Transverse colon (tissue), 4 donors: ENCODE measurements around the gene DOCK3. TPM values are rescaled to one million over a fixed set of nuclear protein-coding genes. Genes with fewer than 3 reads are reported as not detected.

Experiments
- DNase-seq: peaks from one replicate; pipeline ENCODE4 v3.0.0-alpha.2; 2019
- H3K27ac ChIP-seq, 4 donors: fragments of 200-600 bp; sonication (generic); 2 replicates each; pipeline ENCODE4 v1.5.1; 2016 to 2018; ENCODE audit warnings: inconsistent platforms in 4 of 4
- H3K27me3 ChIP-seq: fragments of 200-600 bp; sonication (generic); 2 replicates; pipeline ENCODE4 v1.5.1; 2017; ENCODE audit warnings: inconsistent platforms
- H3K36me3 ChIP-seq, 4 donors: fragments of 200-600 bp; sonication (generic); 2 replicates each; pipeline ENCODE4 v1.5.1; 2017 to 2019; ENCODE audit warnings: inconsistent platforms in 4 of 4
- H3K4me1 ChIP-seq, 4 donors: fragments of 200-600 bp; sonication (generic); 2 replicates each; pipeline ENCODE4 v1.5.1; 2017 to 2020; ENCODE audit warnings: inconsistent platforms in 4 of 4
- H3K4me3 ChIP-seq, 4 donors: fragments of 200-600 bp; sonication (generic); 1 replicate in 1 of 4; 2 replicates in 3 of 4; pipeline versions ENCODE4 v1.5.1 to v1.6.1; 2017 to 2019; ENCODE audit warnings: inconsistent platforms in 4 of 4
- H3K9me3 ChIP-seq, 2 donors: fragments of 200-600 bp; sonication (generic); 2 replicates each; pipeline ENCODE4 v1.5.1; 2017 to 2019; ENCODE audit warnings: inconsistent platforms in 2 of 2
- CTCF ChIP-seq, 5 experiments: fragments of 200-600 bp in 3 of 5; fragments of 450-650 bp in 2 of 5; sonication (generic) in 3 of 5; IDR thresholded peaks; 1 replicate in 2 of 5; 2 replicates in 3 of 5; pipeline ENCODE4 v1.5.1; 2016 to 2017; ENCODE audit warnings: antibody characterized with exemption in 5 of 5, inconsistent platforms in 3 of 5, mild to moderate bottlenecking in 2 of 5, moderate library complexity in 1 of 5
- EP300 ChIP-seq: sonication (generic); formaldehyde crosslinking; IDR thresholded peaks from one replicate; pipeline ENCODE4 v1.6.1; 2017; ENCODE audit warnings: antibody characterized with exemption, low read depth
- POLR2A ChIP-seq: fragments of 450-650 bp; IDR thresholded peaks from one replicate; pipeline ENCODE4 v1.6.1; 2016; ENCODE audit warnings: antibody characterized with exemption, mild to moderate bottlenecking, moderate library complexity
- POLR2AphosphoS5 ChIP-seq, 3 donors: sonication (generic); formaldehyde crosslinking; IDR thresholded peaks; one replicate each; pipeline ENCODE4 v1.6.1; 2016; ENCODE audit warnings: antibody characterized with exemption in 3 of 3
- WGBS, 2 donors: methylation state at CpG; one replicate each; pipeline ENCODE4 v1.1.5; 2018; ENCODE audit warnings: low coverage in 1 of 2; 5-methylcytosine and 5-hydroxymethylcytosine counted together
- in situ Hi-C, 4 donors: fragments of 200-750 bp; cut with MboI; loops; one replicate each; pipeline versions ENCODE4 v1.15.0 to v1.15.1; 2017; ENCODE audit warnings: low sequenced_read_pairs in 3 of 4, low pct_ligation_motif_present in 1 of 4, low pct_unique_long_range_greater_than_20kb in 1 of 4
- intact Hi-C: fragments of 100-400 bp; cut with DNase I; formaldehyde crosslinking; loops from one replicate; pipeline ENCODE4 v1.15.1; 2023; ENCODE audit warnings: low total_unique reads
- total RNA-seq, 4 donors: library from RNA; depleted of rRNA; stranded (reverse); fragments of >200 nt; gene quantifications; one replicate each; pipeline ENCODE4 v1.1.0, GENCODE V29; 2016

The DOCK3 gene
- total RNA-seq, 4 donors from 2014 or later, result 0.41 to 0.75 (median 0.62) TPM

GRCh38 chr3:50637945-50638344 is 36.8 kb upstream of the DOCK3 start:
- 73 to 81% methylated on average over 3 of the region's 3 CpGs for WGBS, 2 donors
- Histone ChIP-seq H3K4me1 (peaks cover 0 to 16% (median 9%) of the 10 kb centered on the region in 4 donors), H3K4me3 (no peak overlapping the region), H3K9me3 (no peaks in the 10 kb centered on the region), H3K36me3 (peaks cover 0 to 6% (median 3%) of the 10 kb centered on the region in 4 donors), H3K27me3 (no peaks in the 10 kb centered on the region), H3K27ac (no peak overlapping the region)
- intact Hi-C loops (no loop called here), in situ Hi-C loops (no loop called here)
- TF ChIP-seq POLR2A (no peak), CTCF (IDR thresholded peaks at IDR 0.05) (no peak), POLR2AphosphoS5 (IDR thresholded peaks at IDR 0.05) (no peak), EP300 (no peak)
- DNase-seq, result no peak

GRCh38 chr3:50639055-50639494 is 35.7 kb upstream of the DOCK3 start:
- intact Hi-C loops, result no loop called here
- no peak for TF ChIP-seq POLR2A
- TF ChIP-seq POLR2AphosphoS5 (IDR thresholded peaks at IDR 0.05), result no peak
- TF ChIP-seq EP300, result no peak
- no peak for TF ChIP-seq CTCF (IDR thresholded peaks at IDR 0.05)
- peaks cover 0 to 16% (median 6%) of the 10 kb centered on the region in 4 donors for H3K4me1 ChIP-seq
- H3K36me3 ChIP-seq, result peaks cover 0 to 7% (median 3%) of the 10 kb centered on the region in 4 donors
- no peaks in the 10 kb centered on the region for H3K27me3 ChIP-seq
- H3K4me3 ChIP-seq, result no peak overlapping the region
- H3K27ac ChIP-seq, result no peak overlapping the region
- WGBS, 2 donors, result 95% methylated on average over 6 of the region's 6 CpGs; no CpG with 5 or more reads in 1 of the 2 donors
- in situ Hi-C loops, result no loop called here
- no peak for DNase-seq
- no peaks in the 10 kb centered on the region for H3K9me3 ChIP-seq

- Histone ChIP-seq H3K36me3 (peaks cover 0 to 17% (median 5%) of the 10 kb centered on the region in 4 donors), H3K9me3 (no peaks in the 10 kb centered on the region), H3K4me3 (no peak overlapping the region), H3K4me1 (peaks cover 0 to 2% (median 0%) of the 10 kb centered on the region in 4 donors), H3K27ac (no peak overlapping the region), H3K27me3 (no peaks in the 10 kb centered on the region)
- TF ChIP-seq EP300 (no peak), POLR2A (no peak), CTCF (IDR thresholded peaks at IDR 0.05) (no peak), POLR2AphosphoS5 (IDR thresholded peaks at IDR 0.05) (no peak)
- no peak for DNase-seq
- 87% methylated on average over 1 of the region's 1 CpG; no CpG with 5 or more reads in 1 of the 2 donors for WGBS, 2 donors
- in situ Hi-C loops (no loop called here), intact Hi-C loops (no loop called here)
These were observed 32.3 kb upstream of the DOCK3 start for GRCh38 chr3:50642382-50642781.

- no peak for DNase-seq
- H3K4me3 ChIP-seq, result no peak overlapping the region
- H3K27ac ChIP-seq, result no peak overlapping the region
- TF ChIP-seq POLR2AphosphoS5 (IDR thresholded peaks at IDR 0.05) (no peak), CTCF (IDR thresholded peaks at IDR 0.05) (no peak), POLR2A (no peak), EP300 (no peak)
- H3K9me3 ChIP-seq, result no peaks in the 10 kb centered on the region
- H3K4me1 ChIP-seq, result no peaks in the 10 kb centered on the region
- no peaks in the 10 kb centered on the region for H3K27me3 ChIP-seq
- intact Hi-C loops (no loop called here), in situ Hi-C loops (no loop called here)
- WGBS, 2 donors, result 84% methylated on average over 7 of the region's 7 CpGs; no CpG with 5 or more reads in 1 of the 2 donors
- H3K36me3 ChIP-seq, result peaks cover 0 to 17% (median 5%) of the 10 kb centered on the region in 4 donors
These were observed 30.2 kb upstream of the DOCK3 start for GRCh38 chr3:50644561-50644960.
